ENCODE measurements around the gene IFNG. TPM values are rescaled to one million over a fixed set of nuclear protein-coding genes. Genes with fewer than 3 reads are reported as not detected.

The IFNG gene
- total and polyA plus RNA-seq, 2 donors from 2014 or later: not detected

DNA sequence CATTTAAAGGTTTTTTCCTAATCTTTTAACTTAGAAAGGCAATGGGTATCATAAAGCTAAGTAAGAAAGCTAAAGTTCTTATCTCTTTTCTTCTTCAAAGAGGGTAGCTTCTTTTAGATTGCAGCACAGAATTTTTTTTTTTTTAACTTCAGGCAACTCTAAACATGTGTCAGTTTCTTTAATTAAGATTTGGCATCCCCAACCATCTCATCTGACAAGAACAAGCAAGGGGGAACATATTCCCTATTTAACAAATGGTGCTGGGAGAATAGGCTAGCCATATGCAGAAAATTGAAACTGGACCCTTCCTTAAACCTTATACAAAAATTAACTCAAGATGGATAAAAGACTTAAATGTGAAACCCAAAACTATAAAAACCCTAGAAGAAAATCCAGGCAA lies 14.3 kb upstream of the IFNG start:
- H3K36me3 ChIP-seq (ENCODE audit: control insufficient read depth in 2 of 3, insufficient read depth in 3 of 3, low read length in 3 of 3): no peaks in the 10 kb centered on the region
- no peaks in the 10 kb centered on the region for H3K9me3 ChIP-seq (ENCODE audit: control insufficient read depth in 2 of 3, insufficient read depth in 1 of 3, low read length in 3 of 3)
- FAIRE-seq (no peak), DNase-seq (no peak)
- H3K27me3 ChIP-seq (ENCODE audit: control insufficient read depth, insufficient read depth, low read length): no peaks in the 10 kb centered on the region
- H3K27ac ChIP-seq (ENCODE audit: low read depth in 2 of 2, low read length in 2 of 2): no peak overlapping the region
- TF ChIP-seq, protein P1, sequence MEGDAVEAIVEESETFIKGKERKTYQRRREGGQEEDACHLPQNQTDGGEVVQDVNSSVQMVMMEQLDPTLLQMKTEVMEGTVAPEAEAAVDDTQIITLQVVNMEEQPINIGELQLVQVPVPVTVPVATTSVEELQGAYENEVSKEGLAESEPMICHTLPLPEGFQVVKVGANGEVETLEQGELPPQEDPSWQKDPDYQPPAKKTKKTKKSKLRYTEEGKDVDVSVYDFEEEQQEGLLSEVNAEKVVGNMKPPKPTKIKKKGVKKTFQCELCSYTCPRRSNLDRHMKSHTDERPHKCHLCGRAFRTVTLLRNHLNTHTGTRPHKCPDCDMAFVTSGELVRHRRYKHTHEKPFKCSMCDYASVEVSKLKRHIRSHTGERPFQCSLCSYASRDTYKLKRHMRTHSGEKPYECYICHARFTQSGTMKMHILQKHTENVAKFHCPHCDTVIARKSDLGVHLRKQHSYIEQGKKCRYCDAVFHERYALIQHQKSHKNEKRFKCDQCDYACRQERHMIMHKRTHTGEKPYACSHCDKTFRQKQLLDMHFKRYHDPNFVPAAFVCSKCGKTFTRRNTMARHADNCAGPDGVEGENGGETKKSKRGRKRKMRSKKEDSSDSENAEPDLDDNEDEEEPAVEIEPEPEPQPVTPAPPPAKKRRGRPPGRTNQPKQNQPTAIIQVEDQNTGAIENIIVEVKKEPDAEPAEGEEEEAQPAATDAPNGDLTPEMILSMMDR (IDR thresholded peaks at IDR 0.05; ENCODE audit: borderline replicate concordance, extremely low read depth, insufficient read depth): no peak
- no peak overlapping the region for H3K4me3 ChIP-seq (ENCODE audit: low read length in 3 of 3)
- H3K4me1 ChIP-seq (ENCODE audit: control insufficient read depth in 2 of 3, insufficient read depth in 2 of 3, low read depth in 1 of 3, low read length in 3 of 3): no peaks in the 10 kb centered on the region
- no peak overlapping the region for H3K9ac ChIP-seq (ENCODE audit: low read length in 3 of 3)
- intact Hi-C loops (cut with DNase I): no loop called here

DNA sequence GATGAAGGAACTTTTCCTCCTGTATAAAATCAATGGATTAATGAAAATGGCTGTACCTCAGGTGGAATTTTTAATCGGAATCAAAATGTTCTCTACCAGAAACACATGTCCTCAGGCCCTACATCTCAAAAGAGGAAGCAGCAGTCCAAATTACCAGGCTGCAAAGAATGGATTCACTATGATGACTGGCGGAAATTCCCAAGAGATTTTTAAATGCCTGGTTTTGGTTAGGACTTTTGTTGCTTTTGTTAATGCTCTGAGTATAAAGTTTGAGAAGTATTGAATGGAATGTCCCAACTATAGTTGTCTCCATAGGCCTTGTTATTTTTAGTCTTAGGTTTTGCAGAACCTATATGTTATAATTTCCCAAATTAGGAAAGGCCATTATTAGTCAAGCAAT lies 11.2 kb upstream of the IFNG start:
- H3K9ac ChIP-seq (ENCODE audit: low read length in 3 of 3): no peak overlapping the region
- no peak overlapping the region for H3K4me3 ChIP-seq (ENCODE audit: low read length in 3 of 3)
- no peak for FAIRE-seq

DNA sequence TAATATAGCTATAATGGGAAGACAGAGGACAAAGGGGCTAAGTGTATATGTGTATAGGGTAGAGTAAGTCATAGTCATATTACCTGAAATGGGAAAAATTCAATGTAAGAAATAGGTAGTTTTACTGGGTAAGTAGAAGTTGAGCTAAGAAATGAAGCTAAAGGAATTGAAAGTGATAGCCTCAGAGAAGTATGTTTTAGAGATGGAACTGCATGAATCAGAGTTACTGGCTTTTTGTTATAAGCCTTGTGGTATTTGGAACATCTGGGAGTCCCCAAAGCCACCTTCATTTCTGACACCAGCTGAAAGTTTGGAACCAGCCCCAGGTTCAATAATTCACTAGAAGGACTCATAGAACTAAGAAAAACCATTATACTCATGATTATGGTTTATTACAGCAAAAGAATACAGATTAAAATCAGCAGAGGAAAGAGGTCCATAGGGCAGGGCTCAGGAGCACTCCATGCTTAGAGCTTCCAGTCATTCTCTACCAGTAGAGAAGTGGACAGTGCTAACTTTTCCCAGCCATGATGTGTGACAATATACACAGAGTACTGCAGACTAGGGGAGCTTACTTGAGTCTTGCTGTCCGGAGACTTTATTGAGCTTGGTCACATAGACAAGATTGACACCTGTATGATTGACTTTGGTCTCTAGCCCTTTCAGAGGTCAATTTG lies 9.8 kb upstream of the IFNG start:
- no peaks in the 10 kb centered on the region for H3K4me1 ChIP-seq (ENCODE audit: control insufficient read depth in 2 of 3, insufficient read depth in 2 of 3, low read depth in 1 of 3, low read length in 3 of 3)
- H3K4me3 ChIP-seq (ENCODE audit: low read length in 3 of 3): no peak overlapping the region
- TF ChIP-seq, protein P1 (IDR thresholded peaks at IDR 0.05; ENCODE audit: borderline replicate concordance, extremely low read depth, insufficient read depth): no peak
- no peaks in the 10 kb centered on the region for H3K36me3 ChIP-seq (ENCODE audit: control insufficient read depth in 2 of 3, insufficient read depth in 3 of 3, low read length in 3 of 3)
- H3K27ac ChIP-seq (ENCODE audit: low read depth in 2 of 2, low read length in 2 of 2): no peak overlapping the region
- no peaks in the 10 kb centered on the region for H3K27me3 ChIP-seq (ENCODE audit: control insufficient read depth, insufficient read depth, low read length)
- no peak overlapping the region for H3K9ac ChIP-seq (ENCODE audit: low read length in 3 of 3)
- no peaks in the 10 kb centered on the region for H3K9me3 ChIP-seq (ENCODE audit: control insufficient read depth in 2 of 3, insufficient read depth in 1 of 3, low read length in 3 of 3)
- DNase-seq: no peak
- no peak for FAIRE-seq
- intact Hi-C loops (cut with DNase I): no loop called here

More for the DNA sequence above, 11.2 kb upstream of the IFNG start:
- Histone ChIP-seq H3K9me3 (ENCODE audit: control insufficient read depth in 2 of 3, insufficient read depth in 1 of 3, low read length in 3 of 3) (no peaks in the 10 kb centered on the region), H3K36me3 (ENCODE audit: control insufficient read depth in 2 of 3, insufficient read depth in 3 of 3, low read length in 3 of 3) (no peaks in the 10 kb centered on the region), H3K4me1 (ENCODE audit: control insufficient read depth in 2 of 3, insufficient read depth in 2 of 3, low read depth in 1 of 3, low read length in 3 of 3) (no peaks in the 10 kb centered on the region), H3K27me3 (ENCODE audit: control insufficient read depth, insufficient read depth, low read length) (no peaks in the 10 kb centered on the region), H3K27ac (ENCODE audit: low read depth in 2 of 2, low read length in 2 of 2) (no peak overlapping the region)
- DNase-seq: no peak
- intact Hi-C loops (cut with DNase I): no loop called here
- TF ChIP-seq, protein P1 (IDR thresholded peaks at IDR 0.05; ENCODE audit: borderline replicate concordance, extremely low read depth, insufficient read depth): no peak
